Activated naive CD8-positive, alpha-beta T cell treated with anti-CD3 and anti-CD28 coated beads for 36 hours (primary cell): ENCODE data around the gene DLAT. TPM values are rescaled to one million over a fixed set of nuclear protein-coding genes. Genes with fewer than 3 reads are reported as not detected.

Experiments used
- total RNA-seq, 2 experiments: library from RNA; stranded (reverse); gene quantifications; one replicate each; pipeline ENCODE4 v1.2.3, GENCODE V29; 2021

DLAT gene
- total RNA-seq, 2 experiments from 2014 or later, result 71.7 to 76.2 TPM

Other genes starting within 250 kb of the DLAT start
- 10 to 100 TPM; 36.4 to 36.8 TPM for gene ALG9, start 153.8 kb upstream of the DLAT start, total RNA-seq
- 1 to 10 TPM; 8.8 to 9.9 TPM for gene FDXACB1, start 146.2 kb upstream of the DLAT start, total RNA-seq
- gene CFAP68, start 145.9 kb upstream of the DLAT start, total RNA-seq, result 10 to 100 TPM; 45.8 to 47.0 TPM
- gene CRYAB, start 113.6 kb upstream of the DLAT start, total RNA-seq, result not detected
- gene HSPB2, start 112.7 kb upstream of the DLAT start, total RNA-seq, result not detected
- not detected for gene C11orf52, start 106.5 kb upstream of the DLAT start, total RNA-seq
- 1 to 10 TPM; 5.6 to 7.3 TPM for gene DIXDC1, start 88.1 kb upstream of the DLAT start, total RNA-seq
- under 1 TPM; 0.32 to 0.82 TPM for gene PIH1D2, start 48.6 kb downstream of the DLAT start, total RNA-seq
- 10 to 100 TPM; 28.5 to 31.7 TPM for gene NKAPD1, start 48.9 kb downstream of the DLAT start, total RNA-seq
- 10 to 100 TPM; 75.5 to 80.0 TPM for gene TIMM8B, start 61.3 kb downstream of the DLAT start, total RNA-seq
- 100 to 1,000 TPM; 118 to 128 TPM for gene SDHD, start 61.5 kb downstream of the DLAT start, total RNA-seq
- under 1 TPM in 1 of 2 experiments, not detected in 1; 0.14 TPM for gene IL18, start 138.7 kb downstream of the DLAT start, total RNA-seq
- under 1 TPM; 0.25 to 0.26 TPM for gene TEX12, start 142.0 kb downstream of the DLAT start, total RNA-seq
- under 1 TPM; 0.40 to 0.41 TPM for gene BCO2, start 150.1 kb downstream of the DLAT start, total RNA-seq
- gene PTS, start 201.0 kb downstream of the DLAT start, total RNA-seq, result 10 to 100 TPM; 28.9 to 31.0 TPM
- not detected for gene PLET1, start 235.5 kb downstream of the DLAT start, total RNA-seq